ENCODE data around the gene MBP. TPM values are rescaled to one million over a fixed set of nuclear protein-coding genes. Genes with fewer than 3 reads are reported as not detected.

MBP gene
- total and polyA plus RNA-seq, 2 of the 4 experiments (the other 2 are of a cell fraction), result 0.72 to 0.90 TPM

DNA sequence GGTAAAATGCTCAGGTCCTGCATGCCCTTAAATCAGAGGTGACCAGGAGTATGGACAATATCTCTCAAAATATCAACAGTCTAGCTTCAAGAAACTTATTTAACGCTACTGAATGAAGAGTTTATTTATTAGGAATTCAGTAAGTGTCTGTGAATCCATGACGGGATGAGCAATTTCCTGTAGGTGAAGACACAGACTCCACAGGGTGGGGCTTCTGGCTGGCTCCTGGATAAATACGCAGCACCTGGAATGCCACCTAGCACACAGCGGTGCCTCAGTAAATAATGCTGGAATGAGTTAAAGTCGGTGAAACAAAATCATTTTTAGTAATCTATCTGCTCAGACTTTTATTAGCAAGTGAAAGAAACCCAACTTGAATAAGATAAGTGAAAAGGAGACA lies 29.4 kb upstream of the MBP start:
- no peaks in the 10 kb centered on the region for H3K79me1 ChIP-seq (ENCODE audit: low read depth in 1 of 2, low read length in 2 of 2)
- H2AK5ac ChIP-seq (ENCODE audit: low read depth, low read length), result no peak overlapping the region
- TF ChIP-seq MXI1 (IDR thresholded peaks at IDR 0.05; ENCODE audit: borderline replicate concordance, low read depth, low read length) (no peak), FOS (IDR thresholded peaks at IDR 0.05; ENCODE audit: low read depth, low read length) (no peak)
- no peak overlapping the region for H2AFZ ChIP-seq (replicated peaks; ENCODE audit: low read length, poor library complexity)
- H2AK9ac ChIP-seq (replicated peaks; ENCODE audit: low read depth, low read length, poor library complexity), result no peak overlapping the region
- no peak overlapping the region for H4K8ac ChIP-seq (ENCODE audit: low read depth in 2 of 2, low read length in 2 of 2)
- no peaks in the 10 kb centered on the region for H3K4me1 ChIP-seq (ENCODE audit: control insufficient read depth, insufficient read depth, low read length)
- H4K5ac ChIP-seq (ENCODE audit: low read depth, low read length), result no peak overlapping the region
- H3K14ac ChIP-seq (replicated peaks; ENCODE audit: low read depth, low read length), result no peak overlapping the region
- no peak overlapping the region for H3K4me3 ChIP-seq (ENCODE audit: insufficient read depth, low read depth, low read length)
- no peak overlapping the region for H3K4me2 ChIP-seq (ENCODE audit: low read depth, low read length)
- H3K9me1 ChIP-seq (ENCODE audit: insufficient read depth, low read length), result no peaks in the 10 kb centered on the region
- BruUV-seq (replicated peaks), result no TSS peak
- no peak overlapping the region for H2BK120ac ChIP-seq (ENCODE audit: low read depth, low read length)
- ChIA-PET CTCF (no interaction called here), POLR2A (ENCODE audit: unreplicated experiment) (no interaction called here)
- H3K9ac ChIP-seq (ENCODE audit: low read depth, low read length), result no peak overlapping the region
- H3K9me3 ChIP-seq (ENCODE audit: control insufficient read depth, insufficient read depth, low read length), result no peaks in the 10 kb centered on the region
- peaks cover 11% of the 10 kb centered on the region for H3K27me3 ChIP-seq (ENCODE audit: control insufficient read depth, insufficient read depth, low read length)
- no peak for DNase-seq
- in situ Hi-C loops (cut with MboI; ENCODE audit: low sequenced_read_pairs), result no loop called here
- no peak for ATAC-seq (ENCODE audit: low read depth)
- no peak overlapping the region for H2BK15ac ChIP-seq (ENCODE audit: low read depth, low read length)
- no CpG with 5 or more reads among the region's 5 CpGs for WGBS, 2 experiments (ENCODE audit: extremely low coverage in 2 of 2, insufficient read length in 1 of 2)
- no peak overlapping the region for H3K18ac ChIP-seq (ENCODE audit: low read depth, low read length)
- dilution Hi-C loops (cut with HindIII; ENCODE audit: low sequenced_read_pairs, unreplicated experiment), result no loop called here
- no peak overlapping the region for H3K27ac ChIP-seq (ENCODE audit: insufficient read depth, low read length)
- no peak overlapping the region for H3K4ac ChIP-seq (ENCODE audit: low read depth, low read length)
- H4K91ac ChIP-seq (ENCODE audit: insufficient read depth, low read depth, low read length), result no peak overlapping the region
- H4K20me1 ChIP-seq (ENCODE audit: insufficient read depth, low read length), result no peaks in the 10 kb centered on the region
- intact Hi-C loops (cut with micrococcal nuclease), result no loop called here
- no peak overlapping the region for H2BK5ac ChIP-seq (ENCODE audit: low read depth, low read length, poor library complexity, severe bottlenecking)
- H2BK20ac ChIP-seq (ENCODE audit: low read depth, low read length), result no peak overlapping the region
- no peak overlapping the region for H3K23ac ChIP-seq (ENCODE audit: low read depth, low read length)
- no peaks in the 10 kb centered on the region for H3K36me3 ChIP-seq (ENCODE audit: control insufficient read depth, insufficient read depth, low read length)
- H3K56ac ChIP-seq (ENCODE audit: extremely low read depth, insufficient read depth, low read length), result no peak overlapping the region

Measured in IMR-90 (cell line).